ENCODE results near the gene GGCT.

Gene GGCT

GRCh38 chr7:30476459-30477145 is 28.0 kb downstream of the GGCT start:
- peak; percentile 78 for DNase-seq

GRCh38 chr7:30475580-30475979 is 29.0 kb downstream of the GGCT start:
- DNase-seq = no peak

GRCh38 chr7:30474893-30475292 is 29.7 kb downstream of the GGCT start:
- DNase-seq = no peak

GRCh38 chr7:30474485-30474884 is 30.1 kb downstream of the GGCT start:
- DNase-seq = no peak

GRCh38 chr7:30473903-30474302 is 30.7 kb downstream of the GGCT start:
- no peak for DNase-seq

- no peak for DNase-seq
These were observed 31.5 kb downstream of the GGCT start for GRCh38 chr7:30472784-30473775.

- no peak for DNase-seq
These were observed 32.4 kb downstream of the GGCT start for GRCh38 chr7:30472081-30472783.

- DNase-seq = no peak
These were observed 33.4 kb downstream of the GGCT start for GRCh38 chr7:30471205-30471604.

GRCh38 chr7:30470771-30471170 is 33.9 kb downstream of the GGCT start:
- DNase-seq = no peak

GRCh38 chr7:30470163-30470770 is 34.4 kb downstream of the GGCT start:
- no peak for DNase-seq

- DNase-seq = no peak
These were observed 35.3 kb downstream of the GGCT start for GRCh38 chr7:30469303-30469702.

- no peak for DNase-seq
These were observed 35.8 kb downstream of the GGCT start for GRCh38 chr7:30468791-30469190.

GRCh38 chr7:30468041-30468440 is 36.6 kb downstream of the GGCT start:
- no peak for DNase-seq

GRCh38 chr7:30467271-30467670 is 37.4 kb downstream of the GGCT start:
- no peak for DNase-seq

GRCh38 chr7:30466266-30466665 is 38.4 kb downstream of the GGCT start:
- no peak for DNase-seq

- no peak for DNase-seq
These were observed 38.8 kb downstream of the GGCT start for GRCh38 chr7:30465811-30466180.

GRCh38 chr7:30465046-30465810 is 39.4 kb downstream of the GGCT start:
- no peak for DNase-seq

- no peak for DNase-seq
These were observed 40.4 kb downstream of the GGCT start for GRCh38 chr7:30464231-30464671.

- DNase-seq = no peak
These were observed 41.1 kb downstream of the GGCT start for GRCh38 chr7:30463405-30464145.

GRCh38 chr7:30462179-30462578 is 42.5 kb downstream of the GGCT start:
- DNase-seq = no peak

GRCh38 chr7:30460246-30460633 is 44.4 kb downstream of the GGCT start:
- DNase-seq = no peak
